GM19468 (cell line): Measurements from ENCODE around the gene KCTD20.

Experiments used
- ATAC-seq: cut with Tn5 transposase; IDR thresholded peaks from one replicate; pipeline ENCODE4 v1.9.1; 2021; ENCODE audit warnings: mild to moderate bottlenecking, moderate library complexity, moderate number of reproducible peaks; ENCODE audit not compliant: unreplicated experiment; ENCODE audit errors: extremely low read depth

Gene KCTD20

GRCh38 chr6:36491378-36491965 is 48.7 kb downstream of the KCTD20 start:
- ATAC-seq, result no peak

GRCh38 chr6:36492092-36492491 is 49.3 kb downstream of the KCTD20 start:
- ATAC-seq, result no peak

GRCh38 chr6:36492621-36493020 is 49.8 kb downstream of the KCTD20 start:
- ATAC-seq, result no peak

- no peak for ATAC-seq
Observed at GRCh38 chr6:36493319-36493718, 50.5 kb downstream of the KCTD20 start.

- no peak for ATAC-seq
Observed at GRCh38 chr6:36493859-36494258, 51.1 kb downstream of the KCTD20 start.

- no peak for ATAC-seq
Observed at GRCh38 chr6:36495086-36495485, 52.3 kb downstream of the KCTD20 start.

GRCh38 chr6:36499918-36500317 is 57.1 kb downstream of the KCTD20 start:
- no peak for ATAC-seq

GRCh38 chr6:36501686-36502085 is 58.9 kb downstream of the KCTD20 start:
- no peak for ATAC-seq

- no peak for ATAC-seq
Observed at GRCh38 chr6:36504181-36504580, 61.4 kb downstream of the KCTD20 start.

GRCh38 chr6:36504982-36505381 is 62.2 kb downstream of the KCTD20 start:
- ATAC-seq, result no peak

- no peak for ATAC-seq
Observed at GRCh38 chr6:36505744-36506534, 63.1 kb downstream of the KCTD20 start.

- no peak for ATAC-seq
Observed at GRCh38 chr6:36506611-36507010, 63.8 kb downstream of the KCTD20 start.

GRCh38 chr6:36508532-36508931 is 65.7 kb downstream of the KCTD20 start:
- ATAC-seq, result no peak

GRCh38 chr6:36510365-36510764 is 67.6 kb downstream of the KCTD20 start:
- no peak for ATAC-seq

GRCh38 chr6:36514554-36515456 is 72.0 kb downstream of the KCTD20 start:
- no peak for ATAC-seq

GRCh38 chr6:36515844-36516243 is 73.0 kb downstream of the KCTD20 start:
- no peak for ATAC-seq

GRCh38 chr6:36516559-36516958 is 73.8 kb downstream of the KCTD20 start:
- ATAC-seq, result no peak

GRCh38 chr6:36516988-36517387 is 74.2 kb downstream of the KCTD20 start:
- ATAC-seq, result no peak

GRCh38 chr6:36517408-36517807 is 74.6 kb downstream of the KCTD20 start:
- ATAC-seq, result no peak

GRCh38 chr6:36519352-36519751 is 76.6 kb downstream of the KCTD20 start:
- no peak for ATAC-seq

- no peak for ATAC-seq
Observed at GRCh38 chr6:36523451-36523850, 80.7 kb downstream of the KCTD20 start.
